Ascending aorta (tissue), 2 donors: Measurements from ENCODE around the gene PIP5K1B. TPM values are rescaled to one million over a fixed set of nuclear protein-coding genes. Genes with fewer than 3 reads are reported as not detected.

Source experiments
- DNase-seq, 2 donors: peaks; one replicate each; pipeline ENCODE4 v3.0.0-alpha.2; 2019; ENCODE audit warnings: low spot score in 2 of 2
- H3K27ac ChIP-seq, 2 donors: fragments of 200-600 bp; sonication (generic); one replicate each; pipeline ENCODE4 v1.5.1; 2016 to 2017; ENCODE audit warnings: mild to moderate bottlenecking in 1 of 2
- H3K27me3 ChIP-seq: fragments of 200-600 bp; sonication (generic); one replicate; pipeline ENCODE4 v1.5.1; 2017
- H3K36me3 ChIP-seq, 2 donors: fragments of 200-600 bp; sonication (generic); one replicate each; pipeline ENCODE4 v1.5.1; 2016
- H3K4me1 ChIP-seq, 2 donors: fragments of 200-600 bp; sonication (generic); one replicate each; pipeline ENCODE4 v1.5.1; 2016 to 2017; ENCODE audit warnings: mild to moderate bottlenecking in 1 of 2
- H3K4me3 ChIP-seq, 2 donors: fragments of 200-600 bp; sonication (generic); one replicate each; pipeline ENCODE4 v1.5.1; 2016 to 2017; ENCODE audit warnings: mild to moderate bottlenecking in 1 of 2
- H3K9me3 ChIP-seq, 2 donors: fragments of 200-600 bp; sonication (generic); one replicate each; pipeline ENCODE4 v1.5.1; 2016
- CTCF ChIP-seq, 3 experiments: fragments of 200-600 bp in 2 of 3; fragments of 450-650 bp in 1 of 3; sonication (generic) in 2 of 3; IDR thresholded peaks; one replicate each; pipeline ENCODE4 v1.5.1; 2016 to 2019; ENCODE audit warnings: antibody characterized with exemption in 3 of 3, mild to moderate bottlenecking in 1 of 3, moderate library complexity in 1 of 3
- intact Hi-C: fragments of 100-400 bp; cut with DNase I; formaldehyde crosslinking; loops from one replicate; pipeline ENCODE4 v1.15.1; 2023
- total RNA-seq: library from RNA; depleted of rRNA; stranded (reverse); fragments of >200 nt; gene quantifications from one replicate; pipeline ENCODE4 v1.1.0, GENCODE V29; 2016

The PIP5K1B gene
- total RNA-seq, 1 donor from 2014 or later: 0.85 TPM

- Histone ChIP-seq H3K4me3 (peak overlapping the region; percentile 76 to 83), H3K36me3 (no peaks in the 10 kb centered on the region), H3K9me3 (no peaks in the 10 kb centered on the region), H3K4me1 (peaks cover 20 to 40% of the 10 kb centered on the region in 2 donors), H3K27ac (peak overlapping the region; percentile 95 to 96), H3K27me3 (no peaks in the 10 kb centered on the region)
- DNase-seq: no peak
- TF ChIP-seq CTCF (IDR thresholded peaks at IDR 0.05): no peak
- intact Hi-C loops: loop anchor here (2.0 to 10.0 kb wide), 3 partner anchors 62 to 196 kb away; partner anchors contain the start of gene PIP5K1B
These were observed 75.3 kb downstream of the PIP5K1B start for GRCh38 chr9:68780380-68780712.

DNA sequence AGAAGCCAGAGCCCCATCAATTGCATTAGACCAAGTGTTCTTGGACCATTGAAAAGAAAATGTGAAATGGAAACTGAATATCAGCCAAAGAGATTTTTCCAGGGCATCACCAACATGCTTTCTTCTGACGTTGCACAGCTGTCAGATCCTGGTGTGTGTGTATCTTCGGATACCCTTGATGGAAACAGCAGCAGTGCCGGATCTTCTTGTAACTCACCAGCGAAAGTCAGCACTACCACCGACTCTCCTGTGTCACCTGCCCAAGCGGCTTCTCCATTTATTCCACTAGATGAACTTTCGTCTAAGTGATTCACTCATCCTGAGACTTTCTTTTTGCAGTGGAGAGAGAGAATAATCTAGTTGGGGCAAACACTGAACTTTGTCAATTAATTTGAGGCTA, 75.7 kb downstream of the PIP5K1B start:
- peak overlapping the region; percentile 76 to 83 for H3K4me3 ChIP-seq
- H3K9me3 ChIP-seq: no peaks in the 10 kb centered on the region
- no peak for DNase-seq
- TF ChIP-seq CTCF (IDR thresholded peaks at IDR 0.05): no peak
- H3K27ac ChIP-seq: peak overlapping the region; percentile 95 to 96
- no peaks in the 10 kb centered on the region for H3K36me3 ChIP-seq
- intact Hi-C loops: loop anchor here (2.0 to 10.0 kb wide), 3 partner anchors 62 to 196 kb away; partner anchors contain the start of gene PIP5K1B
- peaks cover 20 to 40% of the 10 kb centered on the region in 2 donors for H3K4me1 ChIP-seq
- H3K27me3 ChIP-seq: no peaks in the 10 kb centered on the region

- TF ChIP-seq CTCF (IDR thresholded peaks at IDR 0.05): no peak
- Histone ChIP-seq H3K4me3 (peak overlapping the region; percentile 76 to 83), H3K4me1 (peaks cover 20 to 40% of the 10 kb centered on the region in 2 donors), H3K9me3 (no peaks in the 10 kb centered on the region), H3K27ac (no peak overlapping the region), H3K36me3 (peaks cover 0 to 4% of the 10 kb centered on the region in 2 donors), H3K27me3 (no peaks in the 10 kb centered on the region)
- intact Hi-C loops: loop anchor here (2.0 to 10.0 kb wide), 3 partner anchors 60 to 197 kb away; partner anchors contain the start of gene PIP5K1B
- DNase-seq: no peak
These were observed 76.9 kb downstream of the PIP5K1B start for GRCh38 chr9:68781928-68782327.

- Histone ChIP-seq H3K27me3 (no peaks in the 10 kb centered on the region), H3K27ac (no peak overlapping the region), H3K9me3 (no peaks in the 10 kb centered on the region), H3K4me3 (peak overlapping the region in 1 of 2 donors; percentile 83), H3K36me3 (peaks cover 0 to 6% of the 10 kb centered on the region in 2 donors), H3K4me1 (peaks cover 20 to 37% of the 10 kb centered on the region in 2 donors)
- intact Hi-C loops: loop anchor here (5.0 to 10.0 kb wide), 2 partner anchors 60 to 198 kb away; no protein-coding TSS in a partner anchor
- no peak for TF ChIP-seq CTCF (IDR thresholded peaks at IDR 0.05)
- no peak for DNase-seq
These were observed 77.5 kb downstream of the PIP5K1B start for GRCh38 chr9:68782546-68782945.

DNA sequence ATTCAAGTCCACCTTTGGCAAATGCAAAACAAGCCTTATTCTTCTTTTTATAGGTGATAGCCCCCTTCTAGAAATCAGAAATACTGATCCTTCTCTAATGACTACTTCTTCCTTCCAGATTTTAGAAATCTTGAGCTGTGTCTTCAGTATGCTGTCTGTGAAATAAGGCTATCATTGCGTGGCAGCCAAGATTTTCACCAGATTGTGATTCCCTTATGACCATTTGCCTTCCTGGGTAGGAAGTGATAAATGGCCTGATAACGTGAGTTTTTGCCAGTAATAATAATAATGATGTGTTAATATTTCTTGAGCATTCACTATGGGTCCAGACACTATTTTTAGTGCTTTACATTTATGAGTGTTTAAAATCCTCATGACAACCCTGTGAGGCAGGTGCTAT, 80.9 kb downstream of the PIP5K1B start:
- peaks cover 17 to 37% of the 10 kb centered on the region in 2 donors for H3K4me1 ChIP-seq
- peaks cover 0 to 6% of the 10 kb centered on the region in 2 donors for H3K36me3 ChIP-seq
- no peaks in the 10 kb centered on the region for H3K27me3 ChIP-seq
- no peak for DNase-seq
- TF ChIP-seq CTCF (IDR thresholded peaks at IDR 0.05): no peak
- intact Hi-C loops: loop anchor here (10.0 kb wide), 1 partner anchor 201 kb away; no protein-coding TSS in a partner anchor
- no peak overlapping the region for H3K27ac ChIP-seq
- H3K9me3 ChIP-seq: no peaks in the 10 kb centered on the region
- no peak overlapping the region for H3K4me3 ChIP-seq
